ENCODE results near the gene LGALSL. TPM values are rescaled to one million over a fixed set of nuclear protein-coding genes. Genes with fewer than 3 reads are reported as not detected.

LGALSL gene
- total RNA-seq, 1 donor = 5.0 TPM

DNA sequence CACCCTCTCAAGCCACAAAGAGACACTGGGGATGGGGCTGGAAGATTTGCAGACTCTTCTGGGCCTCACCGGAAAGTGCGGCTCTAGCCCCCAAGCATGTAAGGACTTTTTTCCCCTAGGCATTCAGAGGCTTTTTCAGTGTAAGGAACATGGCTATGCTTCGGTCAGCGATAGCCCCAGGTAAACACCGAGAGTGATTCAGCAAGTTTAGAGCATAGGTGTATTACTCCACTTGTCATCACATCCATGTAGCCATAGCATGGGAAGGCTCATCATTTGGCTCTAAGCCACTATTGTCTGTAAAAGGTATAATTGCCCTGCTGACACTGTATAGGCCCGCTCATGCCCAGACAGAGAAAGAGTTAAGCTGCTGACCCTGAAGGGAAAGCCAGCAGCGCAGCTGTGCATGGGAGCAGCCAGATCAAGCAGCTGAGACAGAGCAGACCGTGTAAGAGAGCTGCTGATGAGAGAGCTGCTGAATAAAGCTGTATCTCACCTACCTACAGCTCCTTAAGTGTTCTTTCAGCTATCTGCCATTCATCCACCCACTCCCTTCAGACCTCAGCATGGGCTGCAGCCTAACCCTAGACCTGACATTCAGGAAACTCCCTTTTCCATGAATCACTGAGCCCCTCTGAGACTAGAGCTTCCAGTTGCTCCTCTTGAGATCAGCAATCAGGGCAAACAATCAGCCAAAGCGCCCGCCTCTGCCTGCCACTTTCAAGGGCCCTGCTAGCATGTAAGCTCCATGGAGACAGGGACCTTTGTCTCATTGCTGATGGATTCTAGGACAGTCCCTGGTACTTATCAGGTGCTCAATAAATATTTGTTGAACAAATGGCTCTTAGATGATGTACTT lies 25.5 kb downstream of the LGALSL start:
- TF ChIP-seq CTCF (IDR thresholded peaks at IDR 0.05; ENCODE audit: insufficient read depth, low read length) = no peak
- no peak for DNase-seq (ENCODE audit: low read depth)
- H3K4me3 ChIP-seq (ENCODE audit: low read depth, low read length) = no peak overlapping the region

DNA sequence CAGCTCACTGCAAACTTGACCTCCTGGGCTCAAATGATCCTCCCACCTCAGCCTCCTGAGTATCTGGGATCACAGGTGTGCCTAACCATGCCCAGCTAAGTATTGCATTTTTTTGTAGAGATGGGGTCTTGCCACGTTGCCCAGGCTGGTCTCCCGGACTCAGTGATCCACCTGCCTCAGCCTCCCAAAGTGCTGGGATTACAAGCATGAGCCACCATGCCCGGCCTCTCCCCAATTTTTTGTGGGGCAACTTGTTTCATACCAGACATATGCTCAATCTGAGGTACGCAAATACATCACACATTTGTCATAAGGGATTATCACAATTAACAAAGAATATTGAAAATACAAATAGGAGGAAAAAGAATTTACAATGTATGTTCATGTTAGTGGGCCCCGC lies 27.7 kb downstream of the LGALSL start:
- H3K4me3 ChIP-seq (ENCODE audit: low read depth, low read length) = no peak overlapping the region
- TF ChIP-seq CTCF (IDR thresholded peaks at IDR 0.05; ENCODE audit: insufficient read depth, low read length) = no peak
- no peak for DNase-seq (ENCODE audit: low read depth)

GRCh38 chr2:64482243-64482642 lies 28.3 kb downstream of the LGALSL start:
- no peak for DNase-seq (ENCODE audit: low read depth)
- H3K4me3 ChIP-seq (ENCODE audit: low read depth, low read length) = no peak overlapping the region
- TF ChIP-seq CTCF (IDR thresholded peaks at IDR 0.05; ENCODE audit: insufficient read depth, low read length) = no peak

DNA sequence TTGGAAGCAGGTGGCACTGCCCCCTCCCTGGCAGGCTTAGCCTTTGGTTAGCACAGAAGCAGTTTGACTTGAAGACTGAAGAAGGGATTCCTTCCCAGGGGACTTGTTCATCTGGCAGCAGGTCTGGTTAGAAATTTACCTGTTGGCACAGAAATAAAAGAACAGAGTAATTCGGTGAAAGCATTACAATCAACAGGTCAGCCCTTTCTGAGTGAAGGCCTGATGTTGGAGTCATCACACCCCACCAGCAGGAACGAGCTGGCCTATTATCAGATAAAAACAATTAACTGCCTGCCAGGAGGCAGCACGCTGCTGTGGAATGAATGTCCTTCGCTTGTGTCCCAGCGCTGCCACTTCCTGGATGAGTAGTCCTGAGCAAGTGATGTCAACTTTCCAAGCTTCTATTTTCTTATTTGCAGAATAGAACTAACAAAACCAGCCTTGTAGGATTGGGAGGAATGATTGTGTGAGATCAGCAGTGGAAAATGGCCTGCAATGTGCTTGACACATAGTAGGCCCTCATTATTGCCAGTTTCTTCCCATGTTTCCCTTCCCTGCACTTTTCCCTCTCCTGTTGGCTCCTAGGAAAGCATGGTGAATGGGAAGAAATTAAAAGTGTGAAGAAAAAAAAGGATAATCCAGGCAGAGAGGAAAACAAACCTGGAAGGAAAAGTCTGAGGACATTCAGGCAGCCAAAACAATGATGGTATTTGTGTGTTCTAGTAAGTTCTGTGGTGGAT lies 29.0 kb downstream of the LGALSL start:
- no peak overlapping the region for H3K4me3 ChIP-seq (ENCODE audit: low read depth, low read length)
- DNase-seq (ENCODE audit: low read depth) = no peak
- TF ChIP-seq CTCF (IDR thresholded peaks at IDR 0.05; ENCODE audit: insufficient read depth, low read length) = no peak

GRCh38 chr2:64485331-64485730 lies 31.4 kb downstream of the LGALSL start:
- no peak for TF ChIP-seq CTCF (IDR thresholded peaks at IDR 0.05; ENCODE audit: insufficient read depth, low read length)
- no peak overlapping the region for H3K4me3 ChIP-seq (ENCODE audit: low read depth, low read length)

DNA sequence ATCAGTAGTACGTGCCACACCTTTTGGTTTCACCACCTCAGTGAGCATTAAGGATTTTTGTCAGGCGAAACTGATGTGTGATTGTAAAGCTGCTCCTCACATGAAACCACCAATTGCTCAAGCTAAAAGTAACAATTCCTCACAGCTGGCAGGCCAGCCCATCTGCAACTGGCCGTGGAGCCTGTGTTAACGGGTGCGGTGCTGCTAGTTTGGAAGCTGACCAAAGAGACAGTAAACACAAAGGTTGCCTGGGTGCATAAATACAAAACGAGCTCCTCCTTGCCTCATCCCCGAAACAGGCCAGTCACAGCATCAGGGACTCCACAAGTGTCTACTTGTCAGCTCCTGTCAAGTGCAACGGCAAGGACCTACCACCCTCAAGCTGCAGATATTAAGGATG lies 32.0 kb downstream of the LGALSL start:
- no peak overlapping the region for H3K4me3 ChIP-seq (ENCODE audit: low read depth, low read length)
- DNase-seq (ENCODE audit: low read depth) = peak; percentile 28
- no peak for TF ChIP-seq CTCF (IDR thresholded peaks at IDR 0.05; ENCODE audit: insufficient read depth, low read length)

More at GRCh38 chr2:64485331-64485730, 31.4 kb downstream of the LGALSL start:
- DNase-seq (ENCODE audit: low read depth) = no peak
